ENCODE results near the gene MPZL1. TPM values are rescaled to one million over a fixed set of nuclear protein-coding genes. Genes with fewer than 3 reads are reported as not detected.

Gene MPZL1
- total RNA-seq, 2 experiments from 2014 or later = 48.9 to 61.9 TPM

DNA sequence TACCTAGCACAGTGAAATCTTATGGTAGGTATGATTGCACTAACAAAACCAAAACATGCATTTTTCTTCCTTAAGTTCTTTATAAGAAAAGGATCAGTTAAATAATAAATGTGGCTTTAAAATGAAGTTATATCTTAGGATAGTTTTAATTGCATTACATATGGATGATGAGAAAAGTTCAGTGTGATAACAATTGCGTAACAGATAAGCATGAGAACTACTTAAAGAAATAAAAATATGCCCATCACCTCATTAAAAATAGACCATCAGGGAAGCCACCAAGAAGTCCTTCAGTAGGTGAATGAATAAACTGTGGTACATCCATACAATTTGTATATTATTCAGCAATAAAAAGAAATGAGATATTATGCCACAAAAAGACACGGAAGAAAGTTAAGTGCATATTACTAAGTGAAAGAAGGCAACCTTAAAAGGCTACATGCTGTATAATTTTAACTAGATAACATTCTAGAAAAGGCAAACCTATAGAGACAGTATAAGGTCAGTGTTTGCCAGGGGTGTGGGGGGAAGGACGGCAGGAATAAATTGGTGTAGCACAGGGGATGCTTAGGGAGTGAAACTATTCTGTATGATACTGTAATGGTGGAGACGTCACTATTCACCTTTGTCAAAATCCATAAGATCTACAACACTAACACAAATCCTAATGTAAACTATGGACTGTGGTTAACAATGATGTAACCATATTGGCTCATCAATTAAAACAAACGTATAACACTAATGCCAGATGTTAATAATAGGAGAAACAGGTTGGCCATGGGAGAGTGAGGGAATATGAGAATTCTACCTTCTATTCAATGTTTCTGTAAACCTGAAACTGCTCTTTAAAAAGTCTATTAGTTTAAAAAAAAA is 42.9 kb downstream of the MPZL1 start:
- intact Hi-C loops (cut with micrococcal nuclease; ENCODE audit: unreplicated experiment) = no loop called here
- Histone ChIP-seq H3K36me3 (ENCODE audit: insufficient read depth, low read length) (peaks cover 38% of the 10 kb centered on the region), H2AFZ (ENCODE audit: low read length) (no peak overlapping the region), H3K4me3 (ENCODE audit: low read depth, low read length, poor library complexity, severe bottlenecking) (no peak overlapping the region), H3K9me3 (ENCODE audit: low read length) (no peaks in the 10 kb centered on the region), H3K27ac (ENCODE audit: low read depth, low read length, poor library complexity, severe bottlenecking) (no peak overlapping the region), H3K4me1 (ENCODE audit: insufficient read depth, low read length, poor library complexity, severe bottlenecking) (no peaks in the 10 kb centered on the region), H3K9me2 (ENCODE audit: insufficient read depth, low read length) (no peaks in the 10 kb centered on the region), H3K79me2 (ENCODE audit: insufficient read depth, low read depth, low read length) (no peaks in the 10 kb centered on the region), H4K20me1 (ENCODE audit: insufficient read depth, low read length) (no peaks in the 10 kb centered on the region), H3K4me2 (ENCODE audit: low read length) (no peak overlapping the region)
- no peak for TF ChIP-seq CTCF (conservative IDR thresholded peaks at IDR 0.05; ENCODE audit: low read length)
- no peak for TF ChIP-seq EZH2phosphoT487 (IDR thresholded peaks at IDR 0.05; ENCODE audit: borderline replicate concordance, low read depth, low read length)
- ChIA-PET CTCF (ENCODE audit: unreplicated experiment) (no interaction called here), POLR2A (no interaction called here)
- no peak for DNase-seq (ENCODE audit: low spot score)
- no TSS peak for BruUV-seq (replicated peaks)

- H3K9me3 ChIP-seq (ENCODE audit: low read length) = no peaks in the 10 kb centered on the region
- peaks cover 47% of the 10 kb centered on the region for H3K36me3 ChIP-seq (ENCODE audit: insufficient read depth, low read length)
- no peak for DNase-seq (ENCODE audit: low spot score)
- H4K20me1 ChIP-seq (ENCODE audit: insufficient read depth, low read length) = no peaks in the 10 kb centered on the region
- H3K9me2 ChIP-seq (ENCODE audit: insufficient read depth, low read length) = no peaks in the 10 kb centered on the region
- H3K27ac ChIP-seq (ENCODE audit: low read depth, low read length, poor library complexity, severe bottlenecking) = no peak overlapping the region
- no peaks in the 10 kb centered on the region for H3K79me2 ChIP-seq (ENCODE audit: insufficient read depth, low read depth, low read length)
- intact Hi-C loops (cut with micrococcal nuclease; ENCODE audit: unreplicated experiment) = no loop called here
- no peak overlapping the region for H3K4me2 ChIP-seq (ENCODE audit: low read length)
- no peaks in the 10 kb centered on the region for H3K4me1 ChIP-seq (ENCODE audit: insufficient read depth, low read length, poor library complexity, severe bottlenecking)
- no TSS peak for BruUV-seq (replicated peaks)
- POLR2A ChIA-PET = no interaction called here
- no peak overlapping the region for H2AFZ ChIP-seq (ENCODE audit: low read length)
- CTCF ChIA-PET (ENCODE audit: unreplicated experiment) = no interaction called here
- no peak overlapping the region for H3K4me3 ChIP-seq (ENCODE audit: low read depth, low read length, poor library complexity, severe bottlenecking)
- TF ChIP-seq EZH2phosphoT487 (IDR thresholded peaks at IDR 0.05; ENCODE audit: borderline replicate concordance, low read depth, low read length) = no peak
- no peak for TF ChIP-seq CTCF (conservative IDR thresholded peaks at IDR 0.05; ENCODE audit: low read length)
Observed at GRCh38 chr1:167765496-167765895, 43.7 kb downstream of the MPZL1 start.

DNA sequence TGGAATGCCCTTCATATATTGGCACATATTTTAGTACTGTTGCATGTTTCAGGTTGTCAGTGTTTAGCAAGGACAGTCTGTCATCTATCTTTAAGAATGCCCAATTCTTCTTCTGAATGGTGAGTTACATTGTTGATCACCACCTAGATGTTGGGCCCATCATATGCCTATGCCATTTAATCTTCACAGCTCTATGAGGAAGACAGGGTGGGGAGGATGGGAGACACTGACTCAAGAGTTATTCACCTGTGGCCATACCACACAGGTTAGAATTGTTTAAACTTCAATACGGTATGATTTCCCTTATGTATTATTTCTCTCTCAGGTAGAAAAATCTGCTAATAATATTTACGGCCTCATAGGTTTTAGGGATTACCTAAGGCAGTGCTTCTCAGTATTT is 44.8 kb downstream of the MPZL1 start:
- Histone ChIP-seq H4K20me1 (ENCODE audit: insufficient read depth, low read length) (no peaks in the 10 kb centered on the region), H3K36me3 (ENCODE audit: insufficient read depth, low read length) (peaks cover 51% of the 10 kb centered on the region), H3K4me3 (ENCODE audit: low read depth, low read length, poor library complexity, severe bottlenecking) (no peak overlapping the region), H3K9me2 (ENCODE audit: insufficient read depth, low read length) (no peaks in the 10 kb centered on the region), H3K79me2 (ENCODE audit: insufficient read depth, low read depth, low read length) (no peaks in the 10 kb centered on the region), H3K27ac (ENCODE audit: low read depth, low read length, poor library complexity, severe bottlenecking) (no peak overlapping the region), H3K9me3 (ENCODE audit: low read length) (no peaks in the 10 kb centered on the region), H3K4me2 (ENCODE audit: low read length) (no peak overlapping the region), H2AFZ (ENCODE audit: low read length) (no peak overlapping the region), H3K4me1 (ENCODE audit: insufficient read depth, low read length, poor library complexity, severe bottlenecking) (no peaks in the 10 kb centered on the region)
- DNase-seq (ENCODE audit: low spot score) = no peak
- no TSS peak for BruUV-seq (replicated peaks)
- ChIA-PET POLR2A (no interaction called here), CTCF (ENCODE audit: unreplicated experiment) (no interaction called here)
- TF ChIP-seq CTCF (conservative IDR thresholded peaks at IDR 0.05; ENCODE audit: low read length) (no peak), EZH2phosphoT487 (IDR thresholded peaks at IDR 0.05; ENCODE audit: borderline replicate concordance, low read depth, low read length) (no peak)
- intact Hi-C loops (cut with micrococcal nuclease; ENCODE audit: unreplicated experiment) = no loop called here
